IMR-90 (cell line): ENCODE results near the gene PSKH1. TPM values are rescaled to one million over a fixed set of nuclear protein-coding genes. Genes with fewer than 3 reads are reported as not detected.
A peak's percentile ranks its signal among the peaks of the same experiment; 100 is the strongest.

ENCODE experiments used
- ATAC-seq: fragments of 200-7000 bp; cut with Tn5 transposase; 2 replicates; pipeline ENCODE4 v1.9.1; 2020; ENCODE audit warnings: low read depth, mild to moderate bottlenecking, moderate library complexity
- BruUV-seq: library from RNA; stranded (reverse); fragments of 400-500 nt; replicated peaks from 2 replicates; lab custom pipeline; 2021; lab: Mats Ljungman, UMichigan
- CTCF ChIA-PET: fragments of 300-600 bp; formaldehyde crosslinking; extraction: SDS; loops from one replicate; lab custom pipeline; 2021; ENCODE audit warnings: antibody characterized with exemption; lab: Yijun Ruan, JAX
- POLR2A ChIA-PET: fragments of 300-600 bp; sonication (Branson Sonifier 250); formaldehyde crosslinking; loops from one replicate; lab custom pipeline; 2022; ENCODE audit warnings: antibody characterized with exemption; ENCODE audit not compliant: unreplicated experiment; lab: Charles Lee
- DNase-seq: peaks from one replicate; pipeline ENCODE4 v3.0.0; 2013
- H2AFZ ChIP-seq: replicated peaks from 2 replicates; pipeline ENCODE3; 2013; ENCODE audit warnings: low read length, mild to moderate bottlenecking; ENCODE audit not compliant: poor library complexity
- H2AK5ac ChIP-seq: 2 replicates; pipeline ENCODE4 v1.6.1; 2013; ENCODE audit warnings: low read depth, low read length, inconsistent platforms
- H2AK9ac ChIP-seq: replicated peaks from 2 replicates; pipeline ENCODE3; 2013; ENCODE audit warnings: mild to moderate bottlenecking, low read depth, low read length, moderate library complexity; ENCODE audit not compliant: poor library complexity
- H2BK120ac ChIP-seq: 2 replicates; pipeline ENCODE4 v1.6.1; 2013; ENCODE audit warnings: low read depth, low read length, inconsistent platforms
- H2BK15ac ChIP-seq: 3 replicates; pipeline ENCODE4 v1.6.1; 2013; ENCODE audit warnings: low read depth, low read length, inconsistent platforms
- H2BK20ac ChIP-seq: 2 replicates; pipeline ENCODE4 v1.6.1; 2013; ENCODE audit warnings: low read depth, mild to moderate bottlenecking, inconsistent platforms, low read length, moderate library complexity
- H2BK5ac ChIP-seq: 2 replicates; pipeline ENCODE4 v1.6.1; 2013; ENCODE audit warnings: mild to moderate bottlenecking, low read depth, low read length, inconsistent platforms; ENCODE audit not compliant: poor library complexity, severe bottlenecking
- H3K14ac ChIP-seq: replicated peaks from 2 replicates; pipeline ENCODE4 v1.6.1; 2013; ENCODE audit warnings: low read depth, low read length, inconsistent platforms
- H3K18ac ChIP-seq: 2 replicates; pipeline ENCODE4 v1.6.1; 2013; ENCODE audit warnings: low read depth, low read length, control low read depth
- H3K23ac ChIP-seq: 2 replicates; pipeline ENCODE4 v1.6.1; 2013; ENCODE audit warnings: low read depth, low read length, inconsistent platforms
- H3K27ac ChIP-seq: 2 replicates; pipeline ENCODE4 v1.5.1; 2013; ENCODE audit warnings: mild to moderate bottlenecking, control low read depth, low read length; ENCODE audit not compliant: insufficient read depth
- H3K27me3 ChIP-seq: 2 replicates; pipeline ENCODE4 v1.6.1; 2013; ENCODE audit warnings: low read length; ENCODE audit not compliant: control insufficient read depth, insufficient read depth
- H3K36me3 ChIP-seq: 2 replicates; pipeline ENCODE4 v1.6.1; 2013; ENCODE audit warnings: low read length, mixed read lengths; ENCODE audit not compliant: control insufficient read depth, insufficient read depth
- H3K4ac ChIP-seq: 2 replicates; pipeline ENCODE4 v1.6.1; 2013; ENCODE audit warnings: low read depth, low read length, inconsistent platforms
- H3K4me1 ChIP-seq: 2 replicates; pipeline ENCODE4 v1.6.1; 2013; ENCODE audit warnings: low read length, mixed read lengths; ENCODE audit not compliant: control insufficient read depth, insufficient read depth
- H3K4me2 ChIP-seq: 2 replicates; pipeline ENCODE4 v1.6.1; 2013; ENCODE audit warnings: low read depth, mild to moderate bottlenecking, control low read depth, low read length, moderate library complexity
- H3K4me3 ChIP-seq: 2 replicates; pipeline ENCODE4 v1.5.1; 2013; ENCODE audit warnings: low read depth, mild to moderate bottlenecking, control low read depth, low read length, moderate library complexity; ENCODE audit not compliant: insufficient read depth
- H3K56ac ChIP-seq: 2 replicates; pipeline ENCODE4 v1.6.1; 2013; ENCODE audit warnings: low read length, inconsistent platforms; ENCODE audit not compliant: insufficient read depth; ENCODE audit errors: extremely low read depth
- H3K79me1 ChIP-seq, 2 experiments: 2 replicates each; pipeline ENCODE4 v1.6.1; 2013; ENCODE audit warnings: low read length in 2 of 2, inconsistent platforms in 1 of 2, low read depth in 1 of 2
- H3K9ac ChIP-seq: 2 replicates; pipeline ENCODE4 v1.6.1; 2013; ENCODE audit warnings: low read depth, low read length, control low read depth
- H3K9me1 ChIP-seq: 2 replicates; pipeline ENCODE4 v1.6.1; 2013; ENCODE audit warnings: low read length, inconsistent platforms; ENCODE audit not compliant: insufficient read depth
- H3K9me3 ChIP-seq: 2 replicates; pipeline ENCODE4 v1.6.1; 2013; ENCODE audit warnings: low read length; ENCODE audit not compliant: control insufficient read depth, insufficient read depth
- H4K20me1 ChIP-seq: 2 replicates; pipeline ENCODE4 v1.6.1; 2013; ENCODE audit warnings: low read length, inconsistent platforms; ENCODE audit not compliant: insufficient read depth
- H4K5ac ChIP-seq: 2 replicates; pipeline ENCODE4 v1.6.1; 2013; ENCODE audit warnings: mild to moderate bottlenecking, low read depth, low read length, control low read depth
- H4K8ac ChIP-seq, 2 experiments: 2 replicates each; pipeline ENCODE4 v1.6.1; 2013; ENCODE audit warnings: low read depth in 2 of 2, low read length in 2 of 2, control low read depth in 1 of 2, inconsistent platforms in 1 of 2
- H4K91ac ChIP-seq: 2 replicates; pipeline ENCODE4 v1.6.1; 2013; ENCODE audit warnings: low read depth, low read length, inconsistent platforms; ENCODE audit not compliant: insufficient read depth
- CEBPB ChIP-seq: IDR thresholded peaks from 2 replicates; pipeline ENCODE4 v1.6.1; 2012; ENCODE audit warnings: low read depth, low read length, improper control_type of control experiment
- CHD1 ChIP-seq: IDR thresholded peaks from 2 replicates; pipeline ENCODE4 v1.6.1; 2012; ENCODE audit warnings: low read depth, low read length, improper control_type of control experiment
- FOS ChIP-seq: fragments of 150-350 bp; IDR thresholded peaks from 2 replicates; pipeline ENCODE4 v1.6.1; 2016; ENCODE audit warnings: low read depth, low read length
- MAZ ChIP-seq: IDR thresholded peaks from 2 replicates; pipeline ENCODE4 v1.6.1; 2012; ENCODE audit warnings: low read depth, mild to moderate bottlenecking, low read length, improper control_type of control experiment, moderate library complexity, borderline replicate concordance
- MXI1 ChIP-seq: IDR thresholded peaks from 2 replicates; pipeline ENCODE4 v1.6.1; 2012; ENCODE audit warnings: low read depth, mild to moderate bottlenecking, low read length, moderate library complexity, borderline replicate concordance
- NFE2L2 ChIP-seq: fragments of 150-350 bp; IDR thresholded peaks from 2 replicates; pipeline ENCODE4 v1.6.1; 2016; ENCODE audit warnings: low read depth, mild to moderate bottlenecking, low read length
- POLR2A ChIP-seq: IDR thresholded peaks from 2 replicates; pipeline ENCODE4 v1.6.1; 2012; ENCODE audit warnings: mild to moderate bottlenecking, low read depth, low read length
- RCOR1 ChIP-seq: IDR thresholded peaks from 2 replicates; pipeline ENCODE4 v1.6.1; 2012; ENCODE audit warnings: mild to moderate bottlenecking, low read length, improper control_type of control experiment; ENCODE audit not compliant: insufficient replicate concordance
- RFX5 ChIP-seq: IDR thresholded peaks from 2 replicates; pipeline ENCODE4 v1.8.0; 2012; ENCODE audit warnings: low read depth, mild to moderate bottlenecking, low read length, moderate library complexity
- SMC3 ChIP-seq: fragments of 150-350 bp; IDR thresholded peaks from 2 replicates; pipeline ENCODE4 v1.6.1; 2016; ENCODE audit warnings: low read depth, mild to moderate bottlenecking, antibody characterized with exemption, low read length, moderate library complexity
- WGBS, 2 experiments: methylation state at CpG; one replicate each; pipeline versions ENCODE4 v1.1.5 to v1.1.7; 2013; ENCODE audit warnings: missing lambda C conversion rate in 2 of 2; ENCODE audit not compliant: insufficient read length in 1 of 2; ENCODE audit errors: extremely low coverage in 2 of 2; 5-methylcytosine and 5-hydroxymethylcytosine counted together
- dilution Hi-C: fragments of 300-500 bp; cut with HindIII; formaldehyde crosslinking; loops from one replicate; pipeline ENCODE4 v1.14.3; 2018; ENCODE audit warnings: low sequenced_read_pairs; ENCODE audit not compliant: unreplicated experiment
- in situ Hi-C: fragments of 300-500 bp; cut with MboI; formaldehyde crosslinking; loops from 3 replicates; pipeline ENCODE4 v1.14.3; 2019; ENCODE audit warnings: low sequenced_read_pairs, inconsistent platforms, mixed read lengths
- intact Hi-C: fragments of 100-400 bp; cut with micrococcal nuclease; formaldehyde crosslinking; loops from 2 replicates; pipeline ENCODE4 v1.10.0; 2022
- polyA plus RNA-seq, 3 experiments: library from polyadenylated mRNA; depleted of rRNA; stranded (reverse); fragments of >200 nt; gene quantifications; 2 replicates each; pipeline ENCODE4 v1.2.3, GENCODE V29; 2012; ENCODE audit warnings: low replicate concordance in 1 of 3
- total RNA-seq: library from RNA; depleted of rRNA; stranded (reverse); fragments of >200 nt; gene quantifications from 2 replicates; pipeline ENCODE4 v1.2.3, GENCODE V29; 2012
- TF ChIP-seq, protein P1 (sequence below): conservative IDR thresholded peaks from 2 replicates; pipeline ENCODE4 v1.5.1; 2012; ENCODE audit warnings: mild to moderate bottlenecking, low read depth, low read length, improper control_type of control experiment

Gene PSKH1
- total and polyA plus RNA-seq, 2 of the 4 experiments (the other 2 are of a cell fraction), result 11.5 to 26.7 TPM

DNA sequence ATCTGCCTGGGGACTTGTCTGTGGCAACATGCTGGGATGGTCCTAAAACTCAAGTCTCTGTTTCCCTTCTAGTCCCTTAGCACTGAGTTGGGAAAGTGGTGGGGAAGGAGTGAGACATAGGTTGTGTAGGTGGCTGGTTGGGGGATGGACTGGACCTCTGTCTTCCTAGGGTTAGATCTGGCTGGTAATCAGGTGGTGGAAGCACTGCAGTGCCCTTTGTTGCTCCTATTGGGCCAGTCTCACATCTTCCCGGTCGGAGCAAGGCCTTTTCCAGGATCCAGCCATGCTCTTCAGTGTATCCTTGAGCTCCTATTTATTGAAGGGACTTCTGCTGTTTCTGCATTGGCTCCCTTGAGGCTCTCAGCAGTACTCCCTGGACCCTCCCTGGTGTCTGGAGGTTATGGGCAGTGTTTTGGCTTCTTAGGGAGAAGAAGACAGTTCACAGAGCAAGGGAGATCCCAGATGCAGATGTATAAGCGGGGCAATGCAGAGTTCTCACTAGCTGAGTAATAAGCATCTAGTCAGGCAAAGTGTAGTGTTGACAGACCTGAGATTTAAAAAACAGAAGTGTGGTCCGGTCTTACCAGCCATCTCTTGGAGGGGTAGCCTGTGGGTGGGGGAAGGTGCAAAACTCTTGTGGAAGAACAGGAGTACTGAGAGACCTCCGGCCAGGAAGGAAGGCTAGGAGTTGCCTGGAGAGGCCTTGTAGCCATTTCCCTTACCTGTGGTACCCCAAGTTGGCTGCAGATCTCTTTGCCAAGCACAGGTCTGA is 47.6 kb upstream of the PSKH1 start:
- 0 out of 2 replicates have a peak overlapping the region, but pooled peaks have one; percentile 91 for H3K18ac ChIP-seq
- peaks cover 21% of the 10 kb centered on the region for H3K9me1 ChIP-seq
- TF ChIP-seq CEBPB, result no peak
- no peak for TF ChIP-seq FOS
- no peak for TF ChIP-seq MAZ
- no peak for TF ChIP-seq RCOR1
- TF ChIP-seq, protein P1, sequence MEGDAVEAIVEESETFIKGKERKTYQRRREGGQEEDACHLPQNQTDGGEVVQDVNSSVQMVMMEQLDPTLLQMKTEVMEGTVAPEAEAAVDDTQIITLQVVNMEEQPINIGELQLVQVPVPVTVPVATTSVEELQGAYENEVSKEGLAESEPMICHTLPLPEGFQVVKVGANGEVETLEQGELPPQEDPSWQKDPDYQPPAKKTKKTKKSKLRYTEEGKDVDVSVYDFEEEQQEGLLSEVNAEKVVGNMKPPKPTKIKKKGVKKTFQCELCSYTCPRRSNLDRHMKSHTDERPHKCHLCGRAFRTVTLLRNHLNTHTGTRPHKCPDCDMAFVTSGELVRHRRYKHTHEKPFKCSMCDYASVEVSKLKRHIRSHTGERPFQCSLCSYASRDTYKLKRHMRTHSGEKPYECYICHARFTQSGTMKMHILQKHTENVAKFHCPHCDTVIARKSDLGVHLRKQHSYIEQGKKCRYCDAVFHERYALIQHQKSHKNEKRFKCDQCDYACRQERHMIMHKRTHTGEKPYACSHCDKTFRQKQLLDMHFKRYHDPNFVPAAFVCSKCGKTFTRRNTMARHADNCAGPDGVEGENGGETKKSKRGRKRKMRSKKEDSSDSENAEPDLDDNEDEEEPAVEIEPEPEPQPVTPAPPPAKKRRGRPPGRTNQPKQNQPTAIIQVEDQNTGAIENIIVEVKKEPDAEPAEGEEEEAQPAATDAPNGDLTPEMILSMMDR, result no peak
- no peak for TF ChIP-seq CHD1
- no peak for TF ChIP-seq POLR2A
- TF ChIP-seq MXI1, result no peak
- TF ChIP-seq SMC3, result no peak
- TF ChIP-seq RFX5, result no peak
- no peak for TF ChIP-seq NFE2L2
- CTCF ChIA-PET, result interaction anchor here (0.8 to 0.9 kb wide), 2 partner anchors 29 to 97 kb away, joined by 3 to 4 read pairs; no protein-coding TSS in a partner anchor
- dilution Hi-C loops (no loop called here), in situ Hi-C loops (no loop called here), intact Hi-C loops (loop anchor here (2.0 kb wide), 1 partner anchor 27 kb away; the partner anchor contains the start of gene EDC4)
- H4K5ac ChIP-seq, result peak overlapping the region; percentile 98
- WGBS, 2 experiments, result 84% methylated on average over 5 of the region's 5 CpGs; no CpG with 5 or more reads in 1 of the 2 experiments
- H2AK5ac ChIP-seq, result peak overlapping the region; percentile 83
- ATAC-seq, result no peak
- no peaks in the 10 kb centered on the region for H3K27me3 ChIP-seq
- H3K9me3 ChIP-seq, result no peaks in the 10 kb centered on the region
- H2BK15ac ChIP-seq, result peak overlapping the region; percentile 12; the same call in 1 of the 3 replicates
- H2BK20ac ChIP-seq, result peak overlapping the region; percentile 4; the same call in 1 of the 2 replicates
- peak overlapping the region; percentile 88 for H3K14ac ChIP-seq
- H2AK9ac ChIP-seq, result peak overlapping the region; percentile 93
- DNase-seq, result no peak
- H3K27ac ChIP-seq, result peak overlapping the region; percentile 98; the same call in 1 of the 2 replicates
- peaks cover 38% of the 10 kb centered on the region for H4K20me1 ChIP-seq
- BruUV-seq, result no TSS peak
- H4K91ac ChIP-seq, result peak overlapping the region; percentile 17; the same call in 1 of the 2 replicates
- peak overlapping the region; percentile 94 for H3K9ac ChIP-seq
- H3K23ac ChIP-seq, result peak overlapping the region; percentile 96
- H3K4ac ChIP-seq, result peak overlapping the region; percentile 92
- H3K56ac ChIP-seq, result peak overlapping the region; percentile 76
- H2BK5ac ChIP-seq, result peak overlapping the region; percentile 91
- POLR2A ChIA-PET, result no interaction called here
- H3K4me2 ChIP-seq, result peak overlapping the region; percentile 96
- peak overlapping the region; percentile 83 to 95 for H4K8ac ChIP-seq
- H3K79me1 ChIP-seq, result peaks cover 24 to 66% of the 10 kb centered on the region in 2 experiments
- H3K4me3 ChIP-seq, result peak overlapping the region; percentile 53; the same call in 1 of the 2 replicates
- H2BK120ac ChIP-seq, result peak overlapping the region; percentile 76; the same call in 1 of the 2 replicates
- H3K4me1 ChIP-seq, result peaks cover 13% of the 10 kb centered on the region
- H3K36me3 ChIP-seq, result 0 out of 2 replicates have a peak, but pooled peaks cover 2% of the 10 kb centered on the region
- no peak overlapping the region for H2AFZ ChIP-seq
